Measurements from ENCODE around the gene KCNT1. TPM values are rescaled to one million over a fixed set of nuclear protein-coding genes. Genes with fewer than 3 reads are reported as not detected.

Gene KCNT1
- total and polyA plus RNA-seq, 2 donors (not counting 3 experiments of a cell fraction or from before 2014, with no cell fraction given), result not detected

GRCh38 chr9:135661816-135662560, 40.0 kb upstream of the KCNT1 start:
- Histone ChIP-seq H2AFZ (ENCODE audit: low read depth, low read length) (no peak overlapping the region), H3K27ac (ENCODE audit: insufficient read depth, low read depth, low read length) (no peak overlapping the region), H4K20me1 (replicated peaks; ENCODE audit: control insufficient read depth, extremely low read depth, insufficient read depth, low read length) (no peaks in the 10 kb centered on the region), H3K9me1 (replicated peaks; ENCODE audit: control insufficient read depth, extremely low read depth, insufficient read depth, low read length) (no peaks in the 10 kb centered on the region), H3K9me3 (replicated peaks; ENCODE audit: control insufficient read depth, insufficient read depth, low read length) (no peaks in the 10 kb centered on the region), H3K79me2 (ENCODE audit: control insufficient read depth, insufficient read depth, low read length) (no peaks in the 10 kb centered on the region), H3K9ac (replicated peaks; ENCODE audit: extremely low read depth, insufficient read depth, low read length) (no peak overlapping the region), H3K27me3 (ENCODE audit: control insufficient read depth in 2 of 2, insufficient read depth in 2 of 2, low read length in 2 of 2) (no peaks in the 10 kb centered on the region), H3K4me1 (ENCODE audit: control insufficient read depth, extremely low read depth, insufficient read depth, low read length) (no peaks in the 10 kb centered on the region), H3K36me3 (ENCODE audit: control insufficient read depth in 2 of 2, extremely low read depth in 1 of 2, insufficient read depth in 2 of 2, low read length in 2 of 2) (no peaks in the 10 kb centered on the region), H3K4me2 (ENCODE audit: insufficient read depth, low read length) (no peak overlapping the region), H3K4me3 (replicated peaks in 1 of 3; ENCODE audit: insufficient read depth in 1 of 3, low read depth in 1 of 3, low read length in 3 of 3) (no peak overlapping the region)
- dilution Hi-C loops (cut with MboI; ENCODE audit: extremely low pct_ligation_motif_present, low sequenced_read_pairs) (no loop called here), intact Hi-C loops (cut with micrococcal nuclease) (no loop called here)
- CTCF ChIA-PET, result no interaction called here
- DNase-seq (ENCODE audit: low read depth, low spot score) (no peak), FAIRE-seq (no peak)
- POLR2A ChIA-PET, result interaction anchor here (0.7 kb wide), 1 partner anchor 10 kb away, joined by 4 read pairs; no protein-coding TSS in a partner anchor
- BruUV-seq (replicated peaks), result no TSS peak
- TF ChIP-seq POLR2AphosphoS5 (IDR thresholded peaks at IDR 0.05; ENCODE audit: insufficient read depth, low read depth, low read length) (no peak), JUN (IDR thresholded peaks at IDR 0.05; ENCODE audit: borderline replicate concordance, insufficient read depth, insufficient read length, low read depth) (no peak), MYC (IDR thresholded peaks at IDR 0.05; ENCODE audit: low read depth, low read length) (no peak), POLR2A (IDR thresholded peaks at IDR 0.05; ENCODE audit: low read depth, low read length) (no peak), GATA2 (IDR thresholded peaks at IDR 0.05; ENCODE audit: insufficient read depth, insufficient read length, low read depth, low read length) (no peak), CTCF (IDR thresholded peaks at IDR 0.05; ENCODE audit: extremely low read depth in 1 of 2, insufficient read depth in 1 of 2, low read depth in 1 of 2, low read length in 2 of 2) (no peak)
